GM03348 (cell line): ENCODE results near the gene AGXT.
A peak's percentile ranks its signal among the peaks of the same experiment; 100 is the strongest.
"Not testable (repeated sequence)": the region's sequence is repeated elsewhere in the genome, so short reads cannot be mapped to it uniquely, and the experiment has no call there.

Experiments
- DNase-seq: peaks from one replicate; pipeline ENCODE4 v3.0.0; 2012; ENCODE audit warnings: low spot score

The AGXT gene

GRCh38 chr2:240839152-240840143, 29.2 kb upstream of the AGXT start:
- DNase-seq: no peak

GRCh38 chr2:240840435-240841060, 28.1 kb upstream of the AGXT start:
- peak; percentile 92 for DNase-seq

DNA sequence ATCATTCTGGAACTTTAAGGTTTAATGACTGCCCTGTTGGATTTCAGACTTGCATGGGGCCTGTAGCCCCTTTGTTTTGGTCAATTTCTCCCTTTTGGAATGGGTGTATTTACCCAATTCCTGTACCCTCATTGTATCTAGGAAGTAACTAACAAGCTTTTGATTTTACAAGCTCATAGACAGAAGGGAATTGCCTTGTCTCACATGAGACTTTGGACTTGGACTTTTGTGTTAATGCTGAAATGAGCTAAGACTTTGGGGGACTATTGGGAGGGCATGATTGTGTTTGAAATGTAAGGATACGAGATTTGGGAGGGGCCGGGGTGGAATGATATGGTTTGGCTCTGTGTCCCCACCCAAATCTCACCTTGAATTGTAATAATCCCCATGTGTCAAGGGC, 22.3 kb upstream of the AGXT start:
- not testable (repeated sequence) for DNase-seq

GRCh38 chr2:240846873-240847595, 21.6 kb upstream of the AGXT start:
- no peak for DNase-seq

DNA sequence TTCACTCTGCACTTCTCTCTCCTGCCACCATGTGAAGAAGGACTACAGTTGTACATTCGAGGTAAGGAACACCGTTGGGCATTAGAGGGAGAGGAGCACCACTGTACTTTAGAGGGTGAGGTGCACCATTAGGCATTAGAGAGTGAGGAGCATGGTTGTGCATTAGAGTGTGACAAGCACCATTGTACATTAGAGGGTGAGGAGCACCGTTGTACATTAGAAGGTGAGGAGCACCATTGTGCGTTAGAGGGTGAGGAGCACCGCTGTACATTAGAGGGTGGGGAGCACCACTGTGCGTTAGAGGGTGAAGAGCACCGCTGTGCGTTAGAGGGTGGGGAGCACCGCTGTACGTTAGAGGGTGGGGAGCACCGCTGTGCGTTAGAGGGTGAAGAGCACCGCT, 20.8 kb upstream of the AGXT start:
- no peak for DNase-seq

DNA sequence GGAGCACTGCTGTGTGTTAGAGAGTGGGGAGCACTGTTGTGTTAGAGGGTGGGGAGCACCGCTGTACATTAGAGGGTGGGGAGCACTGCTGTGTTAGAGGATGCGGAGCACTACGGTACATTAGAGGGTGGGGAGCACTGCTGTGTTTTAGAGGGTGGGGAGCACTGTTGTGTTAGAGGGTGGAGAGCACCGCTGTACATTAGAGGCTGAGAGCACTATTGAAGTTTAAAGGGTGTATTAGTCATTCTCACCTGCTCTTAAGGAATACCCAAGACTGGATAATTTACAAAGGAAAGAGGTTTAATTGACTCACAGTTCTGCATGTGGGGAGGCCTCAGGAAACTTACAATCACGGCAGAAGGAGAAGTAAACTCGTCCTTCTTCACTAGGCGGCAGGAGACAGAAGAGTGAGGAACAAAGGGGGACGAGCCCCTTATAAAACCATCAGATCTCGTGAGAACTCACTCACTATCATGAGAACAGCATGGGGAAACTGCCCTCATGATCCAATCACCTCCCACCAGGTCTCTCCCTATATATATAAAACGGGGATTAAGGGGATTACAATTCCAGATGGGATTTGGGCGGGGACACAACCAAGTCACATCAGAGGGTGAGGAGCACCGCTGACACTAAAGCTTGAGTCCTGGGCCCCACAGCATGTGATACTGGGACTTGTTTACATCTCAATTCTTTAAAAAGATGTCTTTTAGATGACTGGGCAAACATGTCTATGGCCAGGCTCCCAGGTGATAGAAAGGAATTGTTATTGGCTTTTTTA, 19.5 kb upstream of the AGXT start:
- no peak for DNase-seq

- no peak for DNase-seq
These were observed 18.6 kb upstream of the AGXT start for GRCh38 chr2:240850026-240850425.

GRCh38 chr2:240850756-240851077, 17.9 kb upstream of the AGXT start:
- DNase-seq: no peak

- DNase-seq: peak; percentile 93
These were observed 17.3 kb upstream of the AGXT start for GRCh38 chr2:240851078-240851991.

DNA sequence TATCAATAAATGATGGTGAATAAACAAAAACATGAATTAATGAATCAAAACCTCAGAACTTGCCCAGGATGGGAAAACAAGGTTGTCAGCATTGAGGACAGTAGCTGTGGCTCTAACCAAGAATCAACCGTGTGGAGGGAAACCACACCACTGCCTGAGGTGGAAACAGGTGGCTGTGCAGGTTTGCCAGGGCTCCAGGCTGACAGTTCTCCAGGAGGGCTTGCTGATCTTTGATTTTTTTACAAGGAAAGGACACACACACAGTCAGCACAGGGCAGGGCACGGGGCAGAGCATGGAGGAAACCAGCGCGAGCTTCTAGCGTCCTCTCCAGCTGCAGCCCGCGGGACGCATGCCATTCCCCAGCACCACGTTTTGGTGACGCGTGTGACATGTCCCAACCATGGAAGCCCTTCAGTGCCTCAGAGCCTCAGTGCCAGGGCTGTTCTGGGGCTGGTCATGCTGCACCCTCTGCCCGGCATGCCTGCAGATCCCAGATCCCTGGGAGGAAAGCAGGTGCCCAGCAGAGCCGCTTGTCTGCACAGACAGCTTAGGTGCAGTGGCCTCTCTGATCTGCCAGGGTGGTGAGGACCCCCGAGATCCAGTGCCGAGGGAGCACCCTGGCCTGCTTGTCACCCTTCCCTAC, 15.8 kb upstream of the AGXT start:
- no peak for DNase-seq

GRCh38 chr2:240855670-240856069, 13.0 kb upstream of the AGXT start:
- no peak for DNase-seq

- DNase-seq: peak; percentile 24
These were observed 12.3 kb upstream of the AGXT start for GRCh38 chr2:240856151-240856980.

GRCh38 chr2:240857039-240858008, 11.3 kb upstream of the AGXT start:
- DNase-seq: no peak

- DNase-seq: no peak
These were observed 10.3 kb upstream of the AGXT start for GRCh38 chr2:240858321-240858720.

DNA sequence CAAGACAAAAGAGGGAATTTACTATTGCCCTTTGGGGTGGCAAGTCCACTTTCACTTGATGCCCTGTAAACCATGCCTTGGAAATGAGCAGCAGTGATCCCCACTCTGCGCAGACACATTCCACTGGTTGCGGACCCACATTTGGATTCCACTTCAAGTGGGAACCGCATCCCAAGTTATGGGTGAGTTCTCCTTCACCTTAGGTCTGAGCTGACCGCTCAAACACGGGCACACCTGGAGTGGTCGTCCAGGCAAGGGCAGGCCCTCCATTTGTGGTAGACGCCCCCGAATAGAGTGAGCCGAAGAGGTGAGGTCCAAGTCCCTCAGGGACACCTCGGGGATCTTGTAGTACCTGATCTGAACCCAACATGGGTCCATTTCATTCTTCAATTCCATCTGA, 9.8 kb upstream of the AGXT start:
- DNase-seq: no peak

DNA sequence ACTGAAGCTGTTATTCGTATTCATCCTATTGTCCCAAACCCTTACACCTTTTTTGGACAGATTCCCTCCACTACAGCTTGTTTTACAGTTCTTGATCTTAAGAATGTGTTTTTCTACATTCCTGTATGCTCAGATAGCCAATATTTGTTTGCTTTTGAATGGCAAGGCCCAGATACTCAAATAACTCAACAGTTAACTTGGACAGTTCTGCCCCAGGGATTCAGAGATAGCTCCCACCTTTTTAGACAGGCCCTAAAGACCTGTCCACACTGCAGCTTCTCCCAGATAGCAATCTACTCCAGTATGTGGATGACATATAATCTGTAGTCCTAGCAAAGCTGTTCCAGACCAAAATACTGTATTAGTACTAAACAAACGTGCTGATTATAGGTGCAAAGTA, 7.1 kb upstream of the AGXT start:
- no peak for DNase-seq

DNA sequence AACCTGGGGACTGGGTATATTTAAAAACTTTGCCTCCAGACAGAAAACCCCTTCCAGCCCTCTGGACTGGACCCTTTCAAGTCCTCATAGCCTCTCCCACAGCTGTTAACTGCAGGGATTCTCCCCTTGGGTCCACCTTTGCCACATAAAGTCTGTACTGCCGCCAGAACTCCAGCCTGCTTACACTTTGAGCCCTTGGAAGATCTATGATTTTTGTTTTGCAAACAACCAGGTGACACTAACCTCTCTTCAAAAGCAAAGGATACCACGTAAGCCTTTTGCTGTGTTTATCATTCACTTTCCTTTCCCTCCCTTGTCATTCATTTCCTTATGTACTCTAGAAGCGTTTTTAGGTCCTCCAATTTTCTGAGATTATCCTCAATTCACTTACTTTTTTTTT, 4.1 kb upstream of the AGXT start:
- no peak for DNase-seq

- DNase-seq: no peak
These were observed 3.2 kb upstream of the AGXT start for GRCh38 chr2:240865391-240865790.
